B cell (primary cell): ENCODE measurements around the gene NDUFS7.

Source experiments
- CTCF ChIP-seq: fragments of 200-600 bp; IDR thresholded peaks from one replicate; pipeline ENCODE4 v1.8.0; 2022; ENCODE audit warnings: antibody characterized with exemption, mild to moderate bottlenecking
- EZH2 ChIP-seq: IDR thresholded peaks from 2 replicates; pipeline ENCODE4 v1.6.1; 2012; ENCODE audit warnings: borderline replicate concordance, low read depth, mild to moderate bottlenecking, moderate library complexity, low read length; ENCODE audit not compliant: insufficient read depth, poor library complexity, severe bottlenecking

GRCh38 chr19:1365319-1366269, 18.1 kb upstream of the NDUFS7 start:
- TF ChIP-seq CTCF = no peak
- TF ChIP-seq EZH2 = no peak
